ENCODE measurements around the gene PRG2. TPM values are rescaled to one million over a fixed set of nuclear protein-coding genes. Genes with fewer than 3 reads are reported as not detected.

The PRG2 gene
- total RNA-seq, 1 experiment from 2014 or later = not detected

DNA sequence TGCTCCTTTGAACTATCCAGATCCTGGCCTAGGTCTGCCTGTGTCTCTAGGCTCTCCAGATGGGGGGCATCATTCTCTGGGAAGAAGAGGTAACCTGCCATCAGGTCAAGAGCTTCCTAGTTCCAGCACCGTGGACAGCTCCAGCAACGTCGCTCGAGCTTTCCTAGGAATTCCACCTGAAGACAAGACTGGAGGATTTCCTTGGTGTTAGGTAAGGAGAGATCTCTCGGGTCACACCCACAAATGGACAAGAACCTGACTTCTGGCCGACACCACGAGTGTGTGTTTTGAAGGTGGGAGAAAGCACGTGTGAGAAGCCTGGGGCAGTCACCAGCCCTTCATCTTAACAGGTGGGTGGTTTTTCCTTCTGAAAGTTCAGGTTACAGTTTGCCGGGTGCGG is 10.7 kb downstream of the PRG2 start:
- Histone ChIP-seq H3K9me3 (ENCODE audit: control insufficient read depth, insufficient read depth, low read depth, low read length) (no peaks in the 10 kb centered on the region), H3K4me3 (ENCODE audit: low read depth in 2 of 2, low read length in 2 of 2) (no peak overlapping the region), H3K27ac (ENCODE audit: low read length) (no peak overlapping the region), H3K36me3 (ENCODE audit: control insufficient read depth, insufficient read depth, low read length) (no peaks in the 10 kb centered on the region), H3K27me3 (ENCODE audit: control insufficient read depth, insufficient read depth, low read length) (peaks cover 2% of the 10 kb centered on the region), H3K4me1 (ENCODE audit: control insufficient read depth, insufficient read depth, low read length) (no peaks in the 10 kb centered on the region; the same call in 1 of the 2 replicates)
- ChIA-PET CTCF (interaction anchor here (0.5 kb wide), 1 partner anchor 39 kb away, joined by 3 read pairs; no protein-coding TSS in a partner anchor), POLR2A (no interaction called here)
- ATAC-seq (no peak), DNase-seq (ENCODE audit: low read depth, low spot score) (no peak)
- TF ChIP-seq, protein P1, sequence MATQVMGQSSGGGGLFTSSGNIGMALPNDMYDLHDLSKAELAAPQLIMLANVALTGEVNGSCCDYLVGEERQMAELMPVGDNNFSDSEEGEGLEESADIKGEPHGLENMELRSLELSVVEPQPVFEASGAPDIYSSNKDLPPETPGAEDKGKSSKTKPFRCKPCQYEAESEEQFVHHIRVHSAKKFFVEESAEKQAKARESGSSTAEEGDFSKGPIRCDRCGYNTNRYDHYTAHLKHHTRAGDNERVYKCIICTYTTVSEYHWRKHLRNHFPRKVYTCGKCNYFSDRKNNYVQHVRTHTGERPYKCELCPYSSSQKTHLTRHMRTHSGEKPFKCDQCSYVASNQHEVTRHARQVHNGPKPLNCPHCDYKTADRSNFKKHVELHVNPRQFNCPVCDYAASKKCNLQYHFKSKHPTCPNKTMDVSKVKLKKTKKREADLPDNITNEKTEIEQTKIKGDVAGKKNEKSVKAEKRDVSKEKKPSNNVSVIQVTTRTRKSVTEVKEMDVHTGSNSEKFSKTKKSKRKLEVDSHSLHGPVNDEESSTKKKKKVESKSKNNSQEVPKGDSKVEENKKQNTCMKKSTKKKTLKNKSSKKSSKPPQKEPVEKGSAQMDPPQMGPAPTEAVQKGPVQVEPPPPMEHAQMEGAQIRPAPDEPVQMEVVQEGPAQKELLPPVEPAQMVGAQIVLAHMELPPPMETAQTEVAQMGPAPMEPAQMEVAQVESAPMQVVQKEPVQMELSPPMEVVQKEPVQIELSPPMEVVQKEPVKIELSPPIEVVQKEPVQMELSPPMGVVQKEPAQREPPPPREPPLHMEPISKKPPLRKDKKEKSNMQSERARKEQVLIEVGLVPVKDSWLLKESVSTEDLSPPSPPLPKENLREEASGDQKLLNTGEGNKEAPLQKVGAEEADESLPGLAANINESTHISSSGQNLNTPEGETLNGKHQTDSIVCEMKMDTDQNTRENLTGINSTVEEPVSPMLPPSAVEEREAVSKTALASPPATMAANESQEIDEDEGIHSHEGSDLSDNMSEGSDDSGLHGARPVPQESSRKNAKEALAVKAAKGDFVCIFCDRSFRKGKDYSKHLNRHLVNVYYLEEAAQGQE (IDR thresholded peaks at IDR 0.05; ENCODE audit: insufficient read depth in 1 of 2, low read depth in 2 of 2, low read length in 1 of 2) = peak; percentile 95
- no peak for TF ChIP-seq SIN3A (IDR thresholded peaks at IDR 0.05; ENCODE audit: borderline replicate concordance, insufficient read depth, low read depth, low read length)
- TF ChIP-seq TCF7L2 (IDR thresholded peaks at IDR 0.05; ENCODE audit: low read depth, low read length) = no peak
- TF ChIP-seq POLR2AphosphoS5 (IDR thresholded peaks at IDR 0.05; ENCODE audit: low read depth, low read length) = no peak
- in situ Hi-C loops (cut with HindIII; ENCODE audit: low pct_unique_long_range_greater_than_20kb, low sequenced_read_pairs) = no loop called here
- BruUV-seq (replicated peaks) = no TSS peak
- intact Hi-C loops (cut with micrococcal nuclease; ENCODE audit: unreplicated experiment) = no loop called here

DNA sequence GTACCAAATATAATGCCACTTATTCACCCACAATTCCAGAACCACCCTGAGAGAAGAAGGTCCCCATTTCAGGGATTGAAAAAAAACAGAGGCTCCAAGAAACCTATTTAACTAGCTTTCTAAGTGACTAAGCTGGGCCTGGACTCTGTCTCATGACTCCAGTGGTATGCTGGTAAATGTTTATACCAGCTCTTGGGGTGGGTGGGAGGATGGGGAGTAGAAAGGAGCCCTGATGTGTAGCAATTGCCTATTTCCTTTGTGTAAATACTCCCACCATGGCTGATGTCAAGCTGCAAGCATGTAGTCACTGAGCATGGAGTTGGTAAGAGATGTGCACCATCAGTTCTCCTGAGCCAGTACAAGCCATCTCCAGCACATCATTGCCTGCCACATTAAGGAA is 12.3 kb downstream of the PRG2 start:
- TF ChIP-seq SIN3A (IDR thresholded peaks at IDR 0.05; ENCODE audit: borderline replicate concordance, insufficient read depth, low read depth, low read length) = no peak
- TF ChIP-seq TCF7L2 (IDR thresholded peaks at IDR 0.05; ENCODE audit: low read depth, low read length) = no peak
- TF ChIP-seq, protein P2, sequence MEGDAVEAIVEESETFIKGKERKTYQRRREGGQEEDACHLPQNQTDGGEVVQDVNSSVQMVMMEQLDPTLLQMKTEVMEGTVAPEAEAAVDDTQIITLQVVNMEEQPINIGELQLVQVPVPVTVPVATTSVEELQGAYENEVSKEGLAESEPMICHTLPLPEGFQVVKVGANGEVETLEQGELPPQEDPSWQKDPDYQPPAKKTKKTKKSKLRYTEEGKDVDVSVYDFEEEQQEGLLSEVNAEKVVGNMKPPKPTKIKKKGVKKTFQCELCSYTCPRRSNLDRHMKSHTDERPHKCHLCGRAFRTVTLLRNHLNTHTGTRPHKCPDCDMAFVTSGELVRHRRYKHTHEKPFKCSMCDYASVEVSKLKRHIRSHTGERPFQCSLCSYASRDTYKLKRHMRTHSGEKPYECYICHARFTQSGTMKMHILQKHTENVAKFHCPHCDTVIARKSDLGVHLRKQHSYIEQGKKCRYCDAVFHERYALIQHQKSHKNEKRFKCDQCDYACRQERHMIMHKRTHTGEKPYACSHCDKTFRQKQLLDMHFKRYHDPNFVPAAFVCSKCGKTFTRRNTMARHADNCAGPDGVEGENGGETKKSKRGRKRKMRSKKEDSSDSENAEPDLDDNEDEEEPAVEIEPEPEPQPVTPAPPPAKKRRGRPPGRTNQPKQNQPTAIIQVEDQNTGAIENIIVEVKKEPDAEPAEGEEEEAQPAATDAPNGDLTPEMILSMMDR (IDR thresholded peaks at IDR 0.05) = no peak
- TF ChIP-seq, protein P1 (IDR thresholded peaks at IDR 0.05; ENCODE audit: insufficient read depth in 1 of 2, low read depth in 2 of 2, low read length in 1 of 2) = no peak
- no peak for TF ChIP-seq POLR2AphosphoS5 (IDR thresholded peaks at IDR 0.05; ENCODE audit: low read depth, low read length)
- BruUV-seq (replicated peaks) = no TSS peak
- intact Hi-C loops (cut with micrococcal nuclease; ENCODE audit: unreplicated experiment) = no loop called here
- Histone ChIP-seq H3K27me3 (ENCODE audit: control insufficient read depth, insufficient read depth, low read length) (no peaks in the 10 kb centered on the region; the same call in 1 of the 2 replicates), H3K36me3 (ENCODE audit: control insufficient read depth, insufficient read depth, low read length) (no peaks in the 10 kb centered on the region), H3K4me3 (ENCODE audit: low read depth in 2 of 2, low read length in 2 of 2) (no peak overlapping the region), H3K27ac (ENCODE audit: low read length) (no peak overlapping the region), H3K9me3 (ENCODE audit: control insufficient read depth, insufficient read depth, low read depth, low read length) (no peaks in the 10 kb centered on the region), H3K4me1 (ENCODE audit: control insufficient read depth, insufficient read depth, low read length) (no peaks in the 10 kb centered on the region; the same call in 1 of the 2 replicates)
- ATAC-seq (no peak), DNase-seq (ENCODE audit: low read depth, low spot score) (no peak)
- ChIA-PET CTCF (interaction anchor here (0.6 kb wide), 2 partner anchors 80 to 264 kb away, joined by 4 to 8 read pairs; no protein-coding TSS in a partner anchor), POLR2A (interaction anchor here (0.5 to 0.6 kb wide), 2 partner anchors 75 to 431 kb away, joined by 3 to 4 read pairs; no protein-coding TSS in a partner anchor)
- in situ Hi-C loops (cut with HindIII; ENCODE audit: low pct_unique_long_range_greater_than_20kb, low sequenced_read_pairs) = no loop called here

All from Panc1 (cell line).